Esophagus squamous epithelium (tissue), 5 donors: ENCODE results near the gene WDR18. TPM values are rescaled to one million over a fixed set of nuclear protein-coding genes. Genes with fewer than 3 reads are reported as not detected.

Experiments
- DNase-seq: peaks from one replicate; lab custom pipeline; 2025; lab: John Stamatoyannopoulos, UW
- H3K27ac ChIP-seq, 4 donors: fragments of 200-600 bp; sonication (generic); one replicate each; pipeline ENCODE4 v1.5.1; 2016 to 2019; ENCODE audit warnings: mild to moderate bottlenecking in 1 of 4
- H3K27me3 ChIP-seq, 4 donors: fragments of 200-600 bp; sonication (generic); 1 replicate in 3 of 4; 2 replicates in 1 of 4; pipeline versions ENCODE4 v1.5.1 to v1.6.0; 2017 to 2021; ENCODE audit warnings: antibody characterized with exemption in 1 of 4
- H3K36me3 ChIP-seq, 3 donors: fragments of 200-600 bp; sonication (generic); one replicate each; pipeline ENCODE4 v1.5.1; 2016 to 2019
- H3K4me1 ChIP-seq, 3 donors: fragments of 200-600 bp; sonication (generic); one replicate each; pipeline ENCODE4 v1.5.1; 2017 to 2019
- H3K4me3 ChIP-seq, 4 donors: fragments of 200-600 bp; sonication (generic); 1 replicate in 3 of 4; 2 replicates in 1 of 4; pipeline ENCODE4 v1.5.1; 2016 to 2019; ENCODE audit warnings: mild to moderate bottlenecking in 2 of 4, moderate library complexity in 1 of 4
- H3K9me3 ChIP-seq, 3 donors: fragments of 200-600 bp; sonication (generic); one replicate each; pipeline ENCODE4 v1.5.1; 2016 to 2019
- CTCF ChIP-seq, 6 experiments: fragments of 450-650 bp in 4 of 6; fragments of 200-600 bp in 2 of 6; sonication (generic) in 2 of 6; IDR thresholded peaks; one replicate each; pipeline ENCODE4 v1.5.1; 2016 to 2019; ENCODE audit warnings: antibody characterized with exemption in 6 of 6, mild to moderate bottlenecking in 4 of 6, moderate library complexity in 4 of 6
- POLR2A ChIP-seq, 4 donors: fragments of 450-650 bp; IDR thresholded peaks; one replicate each; pipeline ENCODE4 v1.6.1; 2017; ENCODE audit warnings: antibody characterized with exemption in 4 of 4, mild to moderate bottlenecking in 4 of 4, moderate library complexity in 3 of 4
- WGBS, 2 donors: methylation state at CpG; one replicate each; pipeline ENCODE4 v1.1.5; 2018; 5-methylcytosine and 5-hydroxymethylcytosine counted together
- intact Hi-C: fragments of 100-400 bp; cut with DNase I; formaldehyde crosslinking; loops from one replicate; pipeline ENCODE4 v1.15.0; 2022
- total RNA-seq, 4 donors: library from RNA; depleted of rRNA; stranded (reverse); fragments of >200 nt; gene quantifications; one replicate each; pipeline ENCODE4 v1.1.0, GENCODE V29; 2016
- donor health status: DM: yes; HTN: yes; CAD: no.

The WDR18 gene
- total RNA-seq, 4 donors from 2014 or later = 28.2 to 70.1 (median 53.0) TPM

GRCh38 chr19:942133-942645, 42.0 kb upstream of the WDR18 start:
- H3K4me1 ChIP-seq = peaks cover 11 to 51% (median 15%) of the 10 kb centered on the region in 3 donors
- H3K27me3 ChIP-seq = no peaks in the 10 kb centered on the region
- no peak overlapping the region for H3K4me3 ChIP-seq
- 100% methylated on average over 2 of the region's 32 CpGs; no CpG with 5 or more reads in 1 of the 2 donors for WGBS, 2 donors
- H3K27ac ChIP-seq = no peak overlapping the region
- H3K9me3 ChIP-seq = no peaks in the 10 kb centered on the region
- intact Hi-C loops = no loop called here
- no peak for TF ChIP-seq CTCF (IDR thresholded peaks at IDR 0.05)
- TF ChIP-seq POLR2A (IDR thresholded peaks at IDR 0.05) = no peak
- DNase-seq = no peak
- H3K36me3 ChIP-seq = peaks cover 0 to 15% (median 0%) of the 10 kb centered on the region in 3 donors

- WGBS, 2 donors = 89 to 96% methylated on average over 12 to 15 of the region's 17 CpGs
- Histone ChIP-seq H3K9me3 (no peaks in the 10 kb centered on the region), H3K4me1 (peaks cover 11 to 51% (median 15%) of the 10 kb centered on the region in 3 donors), H3K27ac (no peak overlapping the region), H3K27me3 (no peaks in the 10 kb centered on the region), H3K36me3 (peaks cover 0 to 19% (median 0%) of the 10 kb centered on the region in 3 donors), H3K4me3 (no peak overlapping the region)
- intact Hi-C loops = no loop called here
- no peak for DNase-seq
- TF ChIP-seq CTCF (IDR thresholded peaks at IDR 0.05) (no peak), POLR2A (IDR thresholded peaks at IDR 0.05) (no peak)
Measured at GRCh38 chr19:943551-944170, 40.5 kb upstream of the WDR18 start.

DNA sequence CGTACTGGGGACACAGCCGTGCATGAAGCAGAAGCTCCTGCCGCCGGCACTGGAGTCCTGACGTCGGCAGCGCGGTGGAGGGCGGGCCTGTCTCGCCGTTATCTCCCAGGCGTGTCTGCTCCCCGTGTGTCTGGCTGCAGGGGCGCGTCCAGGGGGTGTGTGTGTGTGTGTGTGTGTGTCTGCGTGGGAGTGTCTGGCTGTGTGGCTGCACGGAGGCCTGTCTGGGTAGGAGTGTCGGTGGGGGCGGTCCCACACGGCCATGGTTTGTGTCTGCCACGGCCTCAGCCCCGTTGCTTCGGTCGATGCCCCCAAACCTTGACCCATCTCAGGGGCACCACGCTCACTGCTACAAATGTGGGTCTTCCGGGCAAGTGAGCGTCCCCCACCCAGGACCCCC, 40.0 kb upstream of the WDR18 start:
- no CpG with 5 or more reads among the region's 27 CpGs for WGBS, 2 donors
- H3K4me3 ChIP-seq = no peak overlapping the region
- H3K27ac ChIP-seq = no peak overlapping the region
- intact Hi-C loops = no loop called here
- no peaks in the 10 kb centered on the region for H3K27me3 ChIP-seq
- TF ChIP-seq POLR2A (IDR thresholded peaks at IDR 0.05) = no peak
- TF ChIP-seq CTCF (IDR thresholded peaks at IDR 0.05) = no peak
- no peaks in the 10 kb centered on the region for H3K9me3 ChIP-seq
- no peak for DNase-seq
- H3K36me3 ChIP-seq = peaks cover 0 to 19% (median 0%) of the 10 kb centered on the region in 3 donors
- peaks cover 11 to 48% (median 15%) of the 10 kb centered on the region in 3 donors for H3K4me1 ChIP-seq

DNA sequence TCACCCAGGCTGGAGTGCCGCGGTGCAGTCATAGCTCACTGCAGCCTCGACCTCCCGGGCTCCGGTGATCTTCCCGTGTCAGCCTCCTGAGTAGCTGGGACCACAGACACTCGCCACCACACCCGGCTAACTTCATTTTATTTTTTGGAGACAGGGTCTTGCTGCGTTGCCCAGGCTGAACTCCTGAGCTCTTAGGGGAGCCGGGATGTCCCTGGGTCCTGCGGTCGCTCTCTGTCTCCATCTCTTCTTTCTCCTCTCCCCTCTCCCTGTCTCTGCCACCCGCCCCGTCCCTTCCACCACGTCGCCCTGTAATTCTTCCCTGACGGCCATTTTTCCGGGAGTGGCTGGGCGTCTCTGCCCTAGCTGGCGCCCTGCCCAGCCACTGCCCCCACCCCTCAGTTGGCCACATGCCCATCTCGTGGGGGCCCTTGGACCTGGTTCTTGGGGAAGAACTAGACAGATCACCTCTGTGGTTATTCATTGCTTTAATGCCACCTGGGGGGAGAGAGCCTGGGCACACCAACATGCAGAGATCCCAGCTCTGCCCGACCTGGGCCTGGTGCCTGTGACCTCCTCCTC, 39.4 kb upstream of the WDR18 start:
- no peak overlapping the region for H3K4me3 ChIP-seq
- peaks cover 11 to 43% (median 15%) of the 10 kb centered on the region in 3 donors for H3K4me1 ChIP-seq
- intact Hi-C loops = no loop called here
- H3K9me3 ChIP-seq = no peaks in the 10 kb centered on the region
- WGBS, 2 donors = 51 to 60% methylated on average over 14 to 22 of the region's 22 CpGs
- H3K36me3 ChIP-seq = peaks cover 0 to 19% (median 0%) of the 10 kb centered on the region in 3 donors
- no peak for DNase-seq
- TF ChIP-seq POLR2A (IDR thresholded peaks at IDR 0.05) (no peak), CTCF (IDR thresholded peaks at IDR 0.05) (no peak)
- H3K27me3 ChIP-seq = no peaks in the 10 kb centered on the region
- H3K27ac ChIP-seq = no peak overlapping the region
